Left ventricle myocardium inferior (tissue), 1 donor: ENCODE results near the gene EIF3D. TPM values are rescaled to one million over a fixed set of nuclear protein-coding genes. Genes with fewer than 3 reads are reported as not detected.

ENCODE experiments used
- DNase-seq: peaks from one replicate; pipeline ENCODE4 v3.0.0-alpha.2; 2020
- H3K27ac ChIP-seq: fragments of 200-600 bp; replicated peaks from 2 replicates; pipeline ENCODE4 v1.8.0; 2021
- H3K27me3 ChIP-seq: fragments of 200-600 bp; 2 replicates; pipeline ENCODE4 v1.8.0; 2021; ENCODE audit warnings: low read depth
- H3K36me3 ChIP-seq: fragments of 200-600 bp; 2 replicates; pipeline ENCODE4 v1.8.0; 2021
- H3K4me1 ChIP-seq: fragments of 200-600 bp; 2 replicates; pipeline ENCODE4 v1.8.0; 2021
- H3K4me3 ChIP-seq: fragments of 200-600 bp; 2 replicates; pipeline ENCODE4 v1.8.0; 2021; ENCODE audit warnings: mild to moderate bottlenecking, moderate library complexity
- H3K9me3 ChIP-seq: fragments of 200-600 bp; replicated peaks from 2 replicates; pipeline ENCODE4 v1.8.0; 2021
- intact Hi-C: fragments of 100-400 bp; cut with micrococcal nuclease; formaldehyde crosslinking; loops from one replicate; pipeline ENCODE4 v1.11.0; 2022
- total RNA-seq: library from RNA; stranded (reverse); fragmentation: NEBNext Ultra II Directional; extraction: Animal tissue kit (Norgen Biotek cat#: 25700); gene quantifications from one replicate; pipeline ENCODE4 v1.2.1, GENCODE V29; 2021
- TF ChIP-seq, protein P1 (sequence below): fragments of 200-600 bp; IDR thresholded peaks from 2 replicates; pipeline ENCODE4 v1.8.0; 2021; ENCODE audit warnings: antibody characterized with exemption, mild to moderate bottlenecking, borderline replicate concordance
- donor health status: DM: no; HTN: yes; CAD: no; lungs with severe emphysema.

The EIF3D gene
- total RNA-seq, 1 donor from 2014 or later: 75.4 TPM

DNA sequence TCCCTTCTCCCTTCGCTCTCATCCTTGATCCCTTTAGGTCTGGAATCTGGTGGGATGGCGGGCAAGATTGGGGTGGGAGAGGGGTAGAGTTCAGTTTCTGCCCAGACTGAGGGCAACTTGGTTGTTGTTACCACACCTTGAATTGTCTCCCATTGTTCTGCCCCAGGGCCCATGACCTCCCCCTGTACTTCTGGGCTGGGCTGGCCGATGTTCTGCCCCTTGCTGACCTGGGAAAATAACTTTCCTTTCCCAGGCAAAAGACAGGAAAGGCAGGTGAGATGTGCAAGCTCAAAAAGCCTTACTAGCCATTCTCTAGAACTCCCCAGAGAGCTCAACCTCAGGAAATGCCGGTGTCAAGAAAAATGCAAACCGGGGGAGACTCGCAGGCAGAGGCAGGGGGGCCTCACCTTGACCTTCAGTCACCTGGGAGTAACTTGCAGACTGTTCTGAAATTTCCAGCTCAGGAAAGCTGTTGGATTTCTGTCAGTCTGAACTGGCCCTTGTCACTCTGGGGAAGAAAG, 32.4 kb upstream of the EIF3D start:
- no peak for DNase-seq
- TF ChIP-seq, protein P1, sequence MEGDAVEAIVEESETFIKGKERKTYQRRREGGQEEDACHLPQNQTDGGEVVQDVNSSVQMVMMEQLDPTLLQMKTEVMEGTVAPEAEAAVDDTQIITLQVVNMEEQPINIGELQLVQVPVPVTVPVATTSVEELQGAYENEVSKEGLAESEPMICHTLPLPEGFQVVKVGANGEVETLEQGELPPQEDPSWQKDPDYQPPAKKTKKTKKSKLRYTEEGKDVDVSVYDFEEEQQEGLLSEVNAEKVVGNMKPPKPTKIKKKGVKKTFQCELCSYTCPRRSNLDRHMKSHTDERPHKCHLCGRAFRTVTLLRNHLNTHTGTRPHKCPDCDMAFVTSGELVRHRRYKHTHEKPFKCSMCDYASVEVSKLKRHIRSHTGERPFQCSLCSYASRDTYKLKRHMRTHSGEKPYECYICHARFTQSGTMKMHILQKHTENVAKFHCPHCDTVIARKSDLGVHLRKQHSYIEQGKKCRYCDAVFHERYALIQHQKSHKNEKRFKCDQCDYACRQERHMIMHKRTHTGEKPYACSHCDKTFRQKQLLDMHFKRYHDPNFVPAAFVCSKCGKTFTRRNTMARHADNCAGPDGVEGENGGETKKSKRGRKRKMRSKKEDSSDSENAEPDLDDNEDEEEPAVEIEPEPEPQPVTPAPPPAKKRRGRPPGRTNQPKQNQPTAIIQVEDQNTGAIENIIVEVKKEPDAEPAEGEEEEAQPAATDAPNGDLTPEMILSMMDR: no peak
- intact Hi-C loops: no loop called here
- Histone ChIP-seq H3K9me3 (no peaks in the 10 kb centered on the region), H3K4me1 (no peaks in the 10 kb centered on the region), H3K27ac (no peak overlapping the region), H3K36me3 (no peaks in the 10 kb centered on the region), H3K4me3 (no peak overlapping the region), H3K27me3 (peaks cover 60% of the 10 kb centered on the region)

DNA sequence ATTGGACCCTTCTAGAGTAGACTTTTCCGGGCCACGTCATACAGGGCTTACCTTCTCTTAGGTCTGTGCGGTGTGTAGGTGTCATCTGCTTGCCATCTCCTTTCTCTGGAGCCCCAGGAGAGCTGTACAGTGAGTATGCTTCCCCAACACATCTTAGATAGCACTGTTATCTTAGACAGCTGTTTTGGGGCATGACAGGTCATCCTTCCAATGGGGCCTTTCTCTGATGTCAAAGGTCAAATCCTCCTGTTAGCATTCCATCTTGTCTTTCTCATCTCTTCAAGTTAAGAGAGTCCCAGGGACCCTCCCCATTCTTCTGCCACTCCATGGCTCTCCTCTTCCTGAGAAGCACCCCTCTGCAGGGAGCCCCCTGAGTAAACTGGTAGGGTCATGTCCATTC, 31.0 kb upstream of the EIF3D start:
- H3K27me3 ChIP-seq: peaks cover 60% of the 10 kb centered on the region
- H3K9me3 ChIP-seq: no peaks in the 10 kb centered on the region
- no peaks in the 10 kb centered on the region for H3K36me3 ChIP-seq
- DNase-seq: no peak
- H3K27ac ChIP-seq: no peak overlapping the region
- no peaks in the 10 kb centered on the region for H3K4me1 ChIP-seq
- intact Hi-C loops: no loop called here
- TF ChIP-seq, protein P1: no peak
- no peak overlapping the region for H3K4me3 ChIP-seq

DNA sequence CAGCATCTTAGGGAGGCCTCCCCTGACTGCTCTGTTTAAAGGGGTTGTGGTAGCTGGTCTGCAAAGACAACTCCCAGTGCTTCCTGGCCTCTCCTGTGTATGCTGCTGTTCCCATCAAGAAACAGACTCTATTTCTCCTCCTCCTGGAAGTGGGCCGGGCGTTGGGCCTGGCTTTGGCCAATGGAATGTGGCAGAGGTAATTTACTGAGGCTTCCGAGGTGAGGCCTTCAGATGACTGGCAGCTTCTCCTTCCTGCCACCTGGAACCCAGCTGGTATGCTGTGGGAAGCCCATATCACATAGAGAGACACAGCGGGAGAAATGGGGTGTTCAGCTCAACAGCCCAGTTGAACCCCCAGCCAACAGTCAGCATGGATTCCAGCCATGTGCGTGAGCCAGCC, 25.1 kb upstream of the EIF3D start:
- intact Hi-C loops: no loop called here
- Histone ChIP-seq H3K4me3 (no peak overlapping the region), H3K9me3 (no peaks in the 10 kb centered on the region), H3K4me1 (no peaks in the 10 kb centered on the region), H3K27me3 (peaks cover 75% of the 10 kb centered on the region), H3K27ac (no peak overlapping the region), H3K36me3 (no peaks in the 10 kb centered on the region)
- DNase-seq: no peak
- TF ChIP-seq, protein P1: no peak

DNA sequence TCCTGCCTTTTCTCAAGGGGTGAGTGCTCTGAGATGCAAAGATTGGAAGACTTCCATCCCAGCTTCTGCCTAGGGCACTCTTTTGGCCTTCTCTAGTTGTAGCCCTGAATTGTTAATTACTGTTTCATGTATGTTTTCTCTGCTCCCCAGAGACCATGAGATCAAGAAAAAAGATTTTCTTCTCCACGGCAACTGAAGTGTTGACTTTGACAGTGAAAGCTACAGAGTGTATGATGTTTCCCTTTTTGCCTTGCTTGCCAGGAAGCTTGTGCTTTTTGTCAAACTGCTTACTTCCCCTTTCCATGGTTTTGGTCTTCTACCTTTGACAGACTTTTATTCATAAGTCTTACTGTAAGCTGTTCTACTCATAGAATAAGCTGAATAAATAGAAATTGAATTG, 23.3 kb upstream of the EIF3D start:
- DNase-seq: no peak
- TF ChIP-seq, protein P1: no peak
- no peaks in the 10 kb centered on the region for H3K9me3 ChIP-seq
- H3K4me1 ChIP-seq: no peaks in the 10 kb centered on the region
- intact Hi-C loops: no loop called here
- H3K36me3 ChIP-seq: no peaks in the 10 kb centered on the region
- H3K27ac ChIP-seq: no peak overlapping the region
- H3K4me3 ChIP-seq: no peak overlapping the region
- peaks cover 92% of the 10 kb centered on the region for H3K27me3 ChIP-seq

DNA sequence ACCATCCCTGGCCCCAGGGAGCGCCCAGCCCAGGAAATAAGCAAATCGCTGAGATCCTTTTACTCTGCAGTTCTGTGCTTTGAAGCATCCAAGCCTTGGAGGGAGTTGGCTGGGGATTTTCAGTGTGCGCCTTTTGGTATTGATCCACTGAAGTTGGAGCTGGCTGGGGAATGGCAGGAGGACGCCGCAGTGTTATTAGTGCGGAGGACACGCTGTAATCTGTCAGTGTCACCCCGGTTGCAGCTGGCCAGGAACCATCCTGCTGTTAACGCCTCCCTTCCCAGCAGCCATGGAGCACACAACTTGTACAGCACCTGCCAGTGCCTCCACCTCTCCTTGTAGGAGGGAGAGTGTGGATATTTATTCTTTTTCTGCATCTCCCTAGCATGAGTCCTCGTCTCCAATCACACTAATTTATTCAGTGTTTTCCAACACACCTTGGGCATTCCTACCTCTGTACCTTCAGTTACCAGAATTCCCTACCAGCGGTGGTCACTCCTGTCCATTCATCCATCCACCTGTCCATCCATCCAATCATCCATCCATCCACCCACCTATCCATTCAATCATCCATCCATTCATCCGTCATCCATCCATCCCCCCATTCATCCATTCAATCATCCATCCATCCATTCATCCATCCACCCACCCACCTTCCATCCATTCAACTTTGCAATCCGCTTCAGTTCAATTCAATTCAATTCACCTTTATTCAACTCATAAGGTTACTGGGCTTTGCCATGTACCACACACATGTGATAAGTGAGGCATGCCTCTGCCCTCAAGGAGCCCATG, 21.9 kb upstream of the EIF3D start:
- H3K4me3 ChIP-seq: no peak overlapping the region
- no peak overlapping the region for H3K27ac ChIP-seq
- no peak for DNase-seq
- H3K27me3 ChIP-seq: peaks cover 94% of the 10 kb centered on the region
- intact Hi-C loops: no loop called here
- TF ChIP-seq, protein P1: no peak
- no peaks in the 10 kb centered on the region for H3K9me3 ChIP-seq
- no peaks in the 10 kb centered on the region for H3K36me3 ChIP-seq
- H3K4me1 ChIP-seq: no peaks in the 10 kb centered on the region
